Fibroblast of the conjunctiva (primary cell): ENCODE results near the gene NAT14.
"Not testable (repeated sequence)": the region's sequence is repeated elsewhere in the genome, so short reads cannot be mapped to it uniquely, and the experiment has no call there.

Source experiments
- DNase-seq: peaks from one replicate; pipeline ENCODE4 v3.0.0-alpha.2; 2010; ENCODE audit warnings: low read depth

NAT14 gene

DNA sequence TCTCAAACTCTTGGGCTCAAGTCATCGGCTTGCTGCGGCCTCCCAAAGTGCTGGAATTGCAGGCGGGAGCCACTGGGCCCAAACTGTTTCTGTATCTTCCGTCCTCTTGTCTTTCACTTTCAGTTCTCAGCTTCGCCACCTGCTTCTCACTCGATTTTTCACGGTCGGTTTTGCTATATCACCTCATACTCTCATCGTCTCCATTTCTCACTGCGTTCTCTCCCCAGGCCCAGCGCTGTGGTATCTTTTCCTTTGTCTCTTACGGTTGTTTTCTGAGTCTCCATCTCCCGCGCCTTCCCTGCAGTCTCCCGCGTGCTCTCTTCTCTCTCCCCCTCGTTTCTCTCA is 18.1 kb downstream of the NAT14 start:
- no peak for DNase-seq

DNA sequence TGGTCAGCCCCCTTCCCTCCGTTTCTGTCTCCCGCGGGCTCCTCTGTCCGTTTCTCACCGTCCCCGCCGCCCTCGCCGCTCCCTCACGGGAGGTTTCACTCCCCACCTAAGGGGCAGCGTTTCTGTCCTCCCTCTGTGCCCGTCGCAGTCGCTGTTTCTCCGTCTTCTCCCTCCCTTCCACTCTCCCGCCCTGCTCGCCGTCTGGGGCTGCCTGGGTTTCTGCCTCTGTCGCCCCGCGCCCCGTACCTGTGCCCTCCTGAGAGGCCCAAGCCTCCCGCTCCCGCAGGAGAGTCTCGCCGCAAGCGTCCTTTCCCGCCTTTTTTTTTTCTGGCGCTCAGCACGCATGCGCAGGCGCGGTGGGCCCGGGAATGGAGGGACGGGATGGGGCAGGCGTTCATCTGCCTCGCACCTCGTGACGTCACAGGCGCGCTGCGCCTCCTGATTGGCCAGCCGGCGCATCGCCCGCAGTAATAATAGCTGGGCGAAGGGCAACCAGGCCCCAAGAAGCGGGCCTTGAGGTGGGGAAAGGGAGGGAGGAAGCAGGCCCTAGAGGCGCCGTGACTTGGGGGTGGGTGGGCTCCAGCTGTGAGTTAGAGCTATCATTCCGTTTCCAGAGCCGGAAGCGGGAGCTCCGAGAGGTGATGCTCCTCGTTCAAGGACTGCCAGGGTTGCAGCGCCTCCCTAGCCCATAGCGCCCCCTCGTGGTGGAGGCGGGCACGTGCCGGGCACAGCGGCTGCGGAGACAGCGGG is 18.7 kb downstream of the NAT14 start:
- DNase-seq = peak; percentile 76

DNA sequence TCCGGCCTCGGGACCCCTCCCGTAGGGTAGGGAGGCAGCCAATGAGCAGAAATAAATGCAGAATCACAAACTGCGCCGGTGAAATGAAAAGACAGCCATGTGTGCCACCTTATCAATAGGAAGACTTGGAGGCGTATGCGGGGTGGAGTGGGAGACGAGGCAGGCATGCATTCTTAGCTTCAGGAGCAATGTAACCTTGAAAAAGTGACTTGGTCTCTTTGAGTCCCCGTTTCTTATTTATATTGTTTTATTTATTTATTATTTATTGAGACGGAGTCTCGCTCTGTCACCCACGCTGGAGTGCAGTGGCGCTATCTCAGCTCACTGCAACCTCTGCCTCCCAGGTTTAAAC is 19.2 kb downstream of the NAT14 start:
- no peak for DNase-seq

DNA sequence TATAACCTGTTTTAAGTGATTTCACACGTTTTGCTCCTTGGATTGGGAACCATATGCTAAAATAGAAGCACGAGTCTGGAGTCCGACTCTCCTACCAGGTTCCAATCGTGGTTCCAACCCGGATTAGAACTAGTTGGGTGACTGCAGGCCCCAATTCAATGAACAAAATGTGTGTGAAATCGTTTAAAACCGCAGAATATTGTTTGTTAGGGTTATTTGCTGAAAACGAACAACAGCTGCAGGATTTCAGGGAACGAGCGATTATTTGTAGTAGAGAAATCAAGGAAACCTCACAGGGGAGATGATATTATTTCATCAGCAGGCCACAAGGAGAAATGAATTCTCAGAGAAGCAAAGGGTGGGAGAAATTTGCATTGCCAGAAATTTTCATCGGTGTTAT is 20.0 kb downstream of the NAT14 start:
- DNase-seq = no peak

DNA sequence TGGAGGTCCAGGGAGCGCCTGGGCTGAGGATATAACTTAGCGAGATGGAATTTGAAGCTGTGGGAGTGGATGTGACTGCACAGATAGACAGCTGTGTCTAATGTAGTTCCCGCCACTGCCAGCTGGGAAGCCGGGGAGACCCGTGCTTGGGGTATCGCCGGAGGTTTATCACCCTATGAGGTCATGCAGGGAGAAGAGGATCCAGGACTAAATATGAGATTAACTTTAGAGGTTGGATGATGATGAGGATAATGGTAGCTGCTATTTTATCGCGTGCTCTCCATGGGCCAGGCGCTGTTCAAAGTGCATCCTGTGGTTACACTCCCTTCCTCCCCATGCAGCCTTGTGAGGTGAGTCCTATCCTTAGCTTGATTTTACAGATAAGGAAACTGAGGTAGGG is 23.1 kb downstream of the NAT14 start:
- no peak for DNase-seq

DNA sequence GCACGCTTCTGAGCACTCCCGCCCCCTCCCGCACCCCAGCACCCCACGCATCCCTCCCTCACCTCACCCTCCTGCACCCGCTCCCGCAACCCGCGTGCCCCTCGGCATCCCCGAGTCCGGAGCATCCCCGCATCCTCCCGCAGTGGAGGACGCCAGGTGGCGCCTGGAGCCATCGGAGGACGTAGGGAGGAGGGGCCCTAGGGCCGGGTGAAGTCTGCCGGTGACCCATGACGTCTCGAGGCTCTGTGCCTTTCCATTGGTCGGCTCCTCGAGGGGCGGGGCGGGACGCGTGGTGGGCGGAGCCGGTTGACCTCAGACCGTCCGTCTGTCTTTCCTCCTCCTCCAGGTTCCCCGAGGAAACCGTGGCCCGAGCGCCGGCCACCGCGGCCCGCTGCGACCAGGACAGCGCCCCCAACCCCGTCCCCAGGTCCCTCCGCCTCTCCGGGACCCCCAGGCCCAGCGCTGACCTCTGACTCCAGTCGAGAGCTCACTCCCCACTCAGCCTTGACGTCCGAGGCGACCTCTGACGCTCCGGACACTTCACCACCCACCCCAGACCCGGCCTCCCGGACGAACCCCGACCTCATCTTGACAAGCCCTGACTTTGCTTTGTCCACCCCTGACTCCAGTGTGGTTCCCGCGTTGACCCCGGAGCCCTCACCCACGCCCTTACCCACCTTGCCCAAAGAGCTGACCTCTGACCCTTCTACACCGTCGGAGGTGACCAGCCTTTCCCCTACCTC is 32.1 kb downstream of the NAT14 start:
- peak; percentile 89 for DNase-seq

DNA sequence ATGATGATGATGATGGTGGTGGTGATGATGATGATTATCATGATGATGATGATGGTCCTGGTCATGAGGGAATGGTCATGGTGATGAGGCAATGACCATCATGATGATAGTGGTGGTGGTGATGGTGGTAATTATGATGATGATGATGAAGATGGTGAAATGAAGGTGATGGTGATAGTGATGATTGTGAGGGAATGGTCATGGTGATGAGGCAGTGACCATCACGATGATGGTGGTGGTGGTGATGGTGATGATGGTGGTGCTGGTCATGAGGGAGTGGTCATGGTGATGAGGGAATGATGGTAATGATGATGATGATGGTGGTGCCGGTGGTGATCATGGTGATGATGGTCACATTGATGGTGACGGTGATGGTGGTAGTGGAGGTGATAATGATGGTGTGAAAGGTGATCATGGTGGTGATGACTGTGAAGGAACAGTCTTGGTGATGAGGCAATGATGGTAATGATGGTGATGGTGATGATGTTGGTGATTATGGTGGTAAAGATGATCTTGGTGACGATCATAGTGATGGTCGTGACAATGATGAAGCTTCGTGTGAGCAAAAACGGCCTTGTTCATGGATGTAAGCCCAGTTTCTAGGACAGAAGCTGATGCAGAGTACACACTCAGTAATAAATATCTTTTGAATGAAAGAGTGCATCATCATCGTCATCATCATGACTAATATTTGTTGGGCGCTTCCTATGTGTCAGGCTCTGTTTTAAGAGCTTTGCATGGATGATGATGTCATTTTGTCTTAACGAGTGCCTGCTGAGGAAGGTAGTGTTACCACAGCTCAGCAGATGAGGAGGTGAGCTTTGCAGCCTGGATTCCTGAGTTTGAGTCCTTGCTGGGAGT is 34.7 kb downstream of the NAT14 start:
- peak; percentile 36 for DNase-seq

DNA sequence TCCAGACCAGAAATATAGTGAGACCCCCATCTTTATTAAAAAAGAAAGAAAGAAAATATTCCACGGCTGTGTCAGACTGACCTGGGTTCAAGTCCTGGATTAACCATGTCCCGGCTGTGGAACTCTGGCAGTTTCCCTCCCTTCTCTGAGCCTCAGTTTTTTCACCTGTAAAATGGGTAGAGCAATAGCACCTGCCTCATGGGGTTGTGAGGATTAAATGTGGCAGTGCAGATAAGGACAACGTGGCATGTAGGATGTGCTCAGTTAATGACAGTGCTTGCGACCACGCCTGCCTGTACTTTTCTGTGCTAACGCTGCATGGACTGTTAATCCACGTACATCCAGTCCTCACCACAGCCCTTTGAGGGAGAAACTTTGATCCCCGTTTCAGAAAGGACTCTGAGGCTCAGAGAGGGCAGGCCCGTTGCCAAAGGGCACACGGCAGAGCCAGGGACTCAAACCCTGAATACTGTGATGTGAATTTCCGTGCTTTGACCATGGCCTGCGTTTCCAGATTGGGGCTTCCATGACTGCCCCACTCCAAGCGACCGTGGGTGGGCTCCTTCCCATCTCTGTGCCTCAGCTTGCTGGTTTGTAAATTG is 35.8 kb downstream of the NAT14 start:
- no peak for DNase-seq

DNA sequence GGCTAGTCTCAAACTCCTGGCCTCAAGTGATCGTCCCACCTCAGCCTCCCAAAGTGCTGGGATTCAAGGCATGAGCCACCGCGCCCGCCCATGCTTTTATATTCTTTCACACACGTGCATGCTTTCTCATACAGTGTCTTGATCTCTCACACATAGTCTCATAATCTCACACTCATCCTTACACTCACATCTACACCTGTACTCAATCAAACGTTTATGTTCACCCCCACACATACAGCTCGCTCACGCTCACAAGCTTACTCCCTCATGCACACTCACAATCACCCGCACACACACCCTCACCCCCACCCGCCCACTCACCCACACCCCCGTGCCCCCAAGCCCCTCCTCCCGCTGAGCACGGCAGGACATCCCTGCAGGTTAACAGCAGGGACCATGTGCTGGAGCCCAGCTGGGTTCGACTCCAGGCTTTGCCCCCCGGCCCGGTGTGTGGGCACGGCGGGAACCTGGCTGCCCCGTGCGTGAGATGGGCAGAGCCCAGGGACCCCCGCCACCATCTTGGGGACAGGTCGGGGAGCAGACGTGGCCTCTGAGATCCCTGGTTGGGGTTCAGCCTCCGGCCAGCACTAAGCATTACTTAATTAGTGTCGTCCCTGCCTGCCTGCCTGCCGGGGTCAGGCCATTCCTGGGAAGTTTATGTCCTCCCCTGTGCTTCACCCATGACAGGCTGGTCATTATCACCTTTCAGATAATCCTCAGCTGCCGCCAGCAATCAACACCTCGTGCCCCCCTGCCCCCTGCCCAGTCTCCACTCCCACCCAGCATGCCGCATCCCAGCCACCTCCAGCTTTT is 40.5 kb downstream of the NAT14 start:
- DNase-seq = no peak

DNA sequence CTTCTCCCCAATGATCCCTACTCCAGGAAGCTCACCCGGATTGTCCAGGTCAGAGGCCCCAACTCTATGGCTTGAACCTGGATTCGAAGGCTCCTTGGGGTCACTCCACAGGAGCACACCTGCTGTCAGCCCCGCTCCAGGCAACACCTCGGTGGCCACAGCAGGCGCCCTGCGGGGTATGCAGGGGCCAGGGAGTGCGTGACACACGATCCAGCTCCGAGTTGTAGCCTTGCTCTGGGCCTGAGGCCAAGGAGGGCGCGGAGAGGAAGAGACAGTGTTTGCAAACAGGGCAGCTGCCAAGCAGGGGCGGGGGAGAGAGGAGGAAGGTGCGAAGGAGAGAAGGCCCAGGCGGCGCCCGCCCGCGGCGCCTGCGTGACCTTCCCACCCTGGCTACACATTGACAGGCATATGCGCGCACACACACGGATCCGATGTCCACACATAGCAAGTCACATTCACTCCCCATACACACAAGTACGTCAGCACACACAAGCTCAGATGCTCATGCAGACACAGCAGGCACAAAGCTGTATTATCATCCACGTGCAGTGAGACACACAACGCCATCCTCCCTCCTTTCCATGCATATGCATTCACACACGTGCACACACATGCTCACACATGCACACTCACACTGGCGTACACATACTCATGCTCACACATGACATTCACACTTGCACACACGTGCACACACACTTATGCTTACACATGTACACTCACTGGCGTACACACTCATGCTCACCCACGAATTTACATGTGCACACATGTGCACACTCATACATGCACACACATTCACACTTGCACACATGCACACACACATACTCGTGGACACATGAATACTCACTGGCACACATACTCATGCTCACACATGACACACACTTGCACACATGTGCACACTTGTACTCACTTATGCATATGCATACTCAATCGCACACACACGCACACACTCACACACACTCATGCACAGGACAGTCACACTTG is 41.5 kb downstream of the NAT14 start:
- DNase-seq = peak; percentile 14

DNA sequence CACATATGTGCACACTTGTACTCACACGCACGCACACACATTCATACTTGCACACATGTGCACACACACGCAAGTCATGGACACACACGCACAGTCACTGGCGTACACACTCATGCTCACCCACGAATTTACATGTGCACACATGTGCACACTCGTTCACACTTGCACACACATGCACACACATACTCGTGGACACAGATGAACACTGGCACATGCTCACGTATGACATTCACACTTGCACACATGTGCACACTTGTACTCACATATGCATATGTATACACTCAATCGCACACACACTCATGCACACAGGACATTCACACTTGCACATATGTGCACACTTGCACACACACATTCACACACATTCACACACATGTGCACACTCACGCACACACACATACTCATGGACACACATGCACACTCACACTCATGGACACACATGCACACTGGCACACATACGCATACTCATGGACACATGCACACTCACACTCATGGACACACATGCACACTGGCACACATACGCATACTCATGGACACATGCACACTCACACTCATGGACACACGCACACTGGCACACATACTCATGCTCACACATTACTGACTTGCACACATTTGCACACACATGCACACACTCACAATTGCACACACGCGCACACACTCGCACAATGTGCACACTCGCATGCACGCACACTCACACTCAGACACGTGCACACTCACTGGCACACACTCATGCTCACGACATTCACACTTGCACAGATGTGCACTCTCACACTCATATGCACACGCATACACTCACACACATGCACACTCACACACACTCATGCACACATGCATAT is 42.4 kb downstream of the NAT14 start:
- no peak for DNase-seq

DNA sequence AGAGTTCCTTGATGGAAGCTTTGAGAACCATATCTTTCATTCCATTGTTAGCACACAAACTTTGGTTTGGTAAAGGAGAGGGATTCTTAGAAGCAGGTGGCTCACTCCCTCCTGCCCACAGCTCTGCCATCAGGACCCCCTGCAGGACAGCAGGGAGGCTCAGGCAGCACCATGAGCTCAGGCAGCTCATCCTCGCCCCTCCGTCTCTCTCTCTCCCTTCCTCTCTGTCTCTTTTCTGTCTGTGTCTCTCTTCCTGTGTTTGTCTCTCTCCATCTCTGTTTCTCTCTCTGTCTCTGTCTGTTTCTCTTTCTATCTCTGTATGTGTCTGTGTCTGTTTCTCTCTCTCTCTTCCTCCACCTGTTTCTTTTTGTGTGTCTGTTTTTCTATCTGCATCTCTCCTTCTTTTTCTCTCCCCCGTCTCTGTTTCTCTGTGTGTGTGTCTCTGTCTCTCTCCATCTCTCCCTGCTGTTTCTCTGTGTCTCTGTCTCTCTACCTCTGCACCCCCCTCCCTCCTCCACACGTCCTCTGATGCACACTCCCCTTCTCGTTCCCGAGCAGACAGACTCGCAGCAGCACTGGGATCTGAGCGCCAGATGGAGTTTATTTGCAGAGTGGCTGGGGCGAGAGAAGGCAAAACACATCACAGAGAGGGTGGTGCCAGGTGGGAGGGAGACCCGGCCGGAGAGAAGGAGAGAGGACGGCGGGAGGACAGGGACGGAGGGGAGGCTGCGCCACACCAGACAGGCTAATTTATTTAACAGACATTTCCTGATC is 43.2 kb downstream of the NAT14 start:
- DNase-seq = no peak

DNA sequence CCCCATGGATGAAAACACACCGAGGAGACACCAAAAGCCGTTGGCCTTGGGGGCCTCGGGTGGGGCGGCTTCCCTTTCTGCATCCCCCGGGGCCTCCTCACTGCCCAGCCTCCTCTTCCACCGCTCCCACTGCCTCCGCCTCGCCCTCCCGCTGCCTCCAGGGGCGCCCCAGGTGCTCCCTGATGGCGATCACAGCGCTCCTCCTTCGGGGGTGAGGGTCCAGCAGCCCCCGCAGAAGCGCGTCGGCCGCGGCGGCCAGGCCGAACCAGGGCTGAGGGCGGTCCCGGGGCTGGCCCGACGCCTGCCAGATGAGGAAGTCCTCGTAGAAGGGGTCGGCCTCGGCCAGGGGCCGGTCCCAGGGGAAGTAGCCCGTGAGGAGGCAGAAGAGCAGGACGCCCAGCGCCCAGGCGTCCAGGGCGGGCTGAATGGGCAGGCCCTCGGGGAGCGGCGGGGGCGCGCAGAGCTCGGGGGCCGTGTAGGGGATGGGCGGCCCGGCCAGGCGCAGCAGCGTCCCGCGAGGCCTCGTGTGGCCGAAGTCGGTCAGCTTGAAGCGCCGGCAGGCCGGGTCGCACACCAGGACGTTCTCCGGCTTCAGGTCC is 44.7 kb downstream of the NAT14 start:
- DNase-seq = no peak

DNA sequence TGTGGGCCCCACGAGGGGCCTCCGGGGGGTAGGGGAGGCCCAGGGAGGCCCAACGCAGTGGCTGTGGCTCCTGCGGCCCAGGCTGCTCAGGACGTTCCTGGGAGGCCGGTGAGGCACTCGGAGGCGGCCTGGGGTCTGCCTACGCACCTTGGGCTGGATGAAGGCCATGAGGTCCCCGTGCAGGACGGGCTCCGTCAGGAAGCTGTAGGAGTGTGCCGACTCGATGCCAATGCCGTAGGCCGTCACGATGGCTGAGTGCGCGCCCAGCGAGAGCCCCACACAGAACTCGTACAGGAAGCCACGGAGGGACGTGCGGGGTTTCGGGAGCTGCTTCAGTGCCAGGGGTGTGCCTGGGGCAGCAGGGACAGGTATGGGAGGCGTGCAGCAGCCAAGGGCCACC is 46.0 kb downstream of the NAT14 start:
- no peak for DNase-seq

DNA sequence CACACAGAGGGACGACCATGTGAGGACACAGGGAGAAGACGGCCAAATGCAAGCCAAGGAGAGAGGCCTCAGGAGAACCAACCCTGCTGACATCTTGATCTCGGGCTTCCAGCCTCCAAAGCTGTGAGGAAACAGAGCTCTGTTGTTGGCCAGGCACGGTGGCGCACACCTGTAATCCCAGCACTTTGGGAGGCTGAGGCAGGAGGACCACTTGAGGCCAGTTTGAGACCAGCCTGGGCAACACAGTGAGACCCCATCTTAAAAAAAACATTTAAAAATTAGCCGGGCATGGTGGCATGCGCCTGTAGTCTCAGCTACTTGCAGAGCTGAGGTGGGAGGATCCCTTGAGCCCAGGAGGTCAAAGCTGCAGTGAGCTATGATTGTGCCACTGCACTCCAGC is 49.3 kb downstream of the NAT14 start:
- DNase-seq = not testable (repeated sequence)

DNA sequence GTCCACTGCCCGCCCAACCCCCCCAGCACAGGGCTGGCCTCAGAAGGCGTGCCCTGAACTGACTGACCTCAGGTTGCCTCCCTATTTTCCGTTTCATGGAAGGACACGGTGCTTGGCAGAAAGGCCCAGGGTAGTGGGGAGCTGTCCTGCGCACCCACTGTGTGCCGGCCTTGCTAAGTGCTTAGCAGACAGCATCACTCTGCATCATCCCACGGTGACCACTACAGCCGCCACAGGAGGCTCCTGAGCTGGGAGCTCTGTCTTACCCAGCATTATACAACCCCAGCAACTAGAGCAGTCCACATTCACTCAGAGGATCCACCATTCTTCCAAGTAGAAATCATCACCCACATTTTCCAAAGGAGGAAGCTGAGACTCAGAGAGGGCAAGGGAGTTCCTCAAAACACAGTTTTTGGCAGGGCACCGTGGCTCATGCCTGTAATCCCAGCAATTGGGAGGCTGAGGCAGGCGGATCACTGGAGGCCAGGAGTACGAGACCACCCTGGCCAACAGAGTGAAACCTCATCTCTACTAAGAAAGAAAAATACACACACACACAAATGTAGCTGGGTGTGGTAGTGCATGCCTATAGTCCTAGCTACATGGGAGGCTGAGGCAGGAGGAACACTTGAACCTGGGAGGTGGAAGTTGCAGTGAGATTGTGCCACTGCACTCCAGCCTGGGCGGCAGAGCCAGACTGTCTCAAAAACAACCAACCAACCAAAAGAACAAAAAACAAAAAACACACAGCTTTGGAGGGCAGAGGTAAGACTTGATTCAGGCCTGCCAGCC is 50.4 kb downstream of the NAT14 start:
- no peak for DNase-seq

DNA sequence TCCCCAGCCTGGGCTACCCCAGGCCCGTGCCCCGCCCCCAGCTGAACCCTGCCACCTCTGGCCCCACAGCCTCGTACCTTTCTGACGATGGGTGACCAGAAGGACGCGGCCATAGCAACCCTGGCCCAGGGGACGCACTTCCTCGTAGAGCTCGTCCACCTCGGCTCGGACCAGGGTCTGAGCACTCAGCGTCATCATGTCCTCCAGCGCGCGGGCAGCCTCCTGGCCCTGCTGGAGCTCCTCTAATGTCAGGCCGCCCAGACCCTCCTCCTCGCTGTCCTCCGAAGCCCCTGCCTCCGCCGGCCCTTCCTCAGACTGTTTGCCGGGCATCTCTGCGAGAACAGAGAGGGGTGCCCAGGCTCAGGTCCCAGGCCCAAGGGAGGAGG is 51.0 kb downstream of the NAT14 start:
- DNase-seq = no peak

DNA sequence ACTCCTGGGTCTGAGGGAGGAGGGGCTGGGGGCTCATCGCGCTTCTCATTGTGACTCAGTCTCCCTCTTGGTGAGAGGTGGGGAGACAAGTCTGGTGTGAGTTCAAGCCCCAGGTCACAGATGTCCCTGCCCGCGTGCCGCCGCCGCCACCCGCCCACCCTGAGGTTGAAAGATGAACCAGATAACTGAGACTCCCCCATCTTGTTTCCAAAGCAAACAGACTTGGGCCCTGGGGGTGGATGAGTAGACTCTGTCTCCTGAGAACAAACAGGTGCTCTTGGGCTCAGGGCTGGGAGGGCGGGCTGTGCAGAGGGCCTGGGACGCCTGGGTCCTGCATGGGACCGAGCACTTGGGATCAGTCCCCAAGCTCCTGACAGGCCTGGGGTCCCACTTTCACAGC is 51.4 kb downstream of the NAT14 start:
- DNase-seq = no peak
